Lower leg skin (tissue), 4 donors: Measurements from ENCODE around the gene CBX2. TPM values are rescaled to one million over a fixed set of nuclear protein-coding genes. Genes with fewer than 3 reads are reported as not detected.
"Not testable (repeated sequence)": the region's sequence is repeated elsewhere in the genome, so short reads cannot be mapped to it uniquely, and the experiment has no call there.

Experiments used
- DNase-seq, 2 donors: peaks; one replicate each; pipeline ENCODE4 v3.0.0-alpha.2; 2019; ENCODE audit warnings: low spot score in 2 of 2
- H3K4me3 ChIP-seq: fragments of 200-600 bp; sonication (generic); 2 replicates; pipeline ENCODE4 v1.5.1; 2017; ENCODE audit warnings: mild to moderate bottlenecking, low read depth; ENCODE audit not compliant: poor library complexity, severe bottlenecking
- CTCF ChIP-seq, 3 donors: fragments of 450-650 bp; IDR thresholded peaks; one replicate each; pipeline ENCODE4 v1.5.1; 2016; ENCODE audit warnings: antibody characterized with exemption in 3 of 3, mild to moderate bottlenecking in 3 of 3, moderate library complexity in 2 of 3
- POLR2A ChIP-seq, 2 donors: fragments of 450-650 bp; IDR thresholded peaks; one replicate each; pipeline ENCODE4 v1.6.1; 2016 to 2017; ENCODE audit warnings: antibody characterized with exemption in 2 of 2, mild to moderate bottlenecking in 1 of 2, moderate library complexity in 1 of 2
- WGBS, 2 donors: methylation state at CpG; one replicate each; pipeline ENCODE4 v1.1.5; 2018; 5-methylcytosine and 5-hydroxymethylcytosine counted together
- intact Hi-C: fragments of 100-400 bp; cut with DNase I; formaldehyde crosslinking; loops from one replicate; pipeline ENCODE4 v1.15.0; 2023; ENCODE audit warnings: low total_unique reads
- total RNA-seq, 4 donors: library from RNA; depleted of rRNA; stranded (reverse); fragments of >200 nt; gene quantifications; one replicate each; pipeline ENCODE4 v1.1.0, GENCODE V29; 2016

The CBX2 gene
- total RNA-seq, 4 donors from 2014 or later: 1.9 to 3.8 (median 3.1) TPM

DNA sequence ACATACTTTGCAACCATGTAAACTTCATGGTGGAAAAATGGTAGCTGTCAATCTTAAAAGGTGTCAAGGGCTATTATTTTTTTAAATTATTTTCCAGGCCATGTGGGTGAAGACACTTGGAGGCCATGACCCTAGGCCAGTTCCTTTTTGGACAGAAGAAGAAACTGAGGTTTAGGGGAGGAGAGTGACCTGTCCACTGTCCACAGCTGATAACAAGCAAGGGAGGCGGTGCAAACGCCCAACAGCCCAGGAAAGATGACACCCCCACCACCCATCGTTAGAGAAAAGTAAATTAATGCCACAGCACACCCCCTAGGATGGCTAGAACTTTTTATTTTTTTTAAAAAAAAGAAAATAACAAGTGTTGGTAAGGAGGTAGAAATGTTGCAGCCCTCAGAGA lies 28.0 kb upstream of the CBX2 start:
- WGBS, 2 donors: 59 to 65% methylated on average over 3 of the region's 3 CpGs
- TF ChIP-seq POLR2A (IDR thresholded peaks at IDR 0.05): no peak
- TF ChIP-seq CTCF (IDR thresholded peaks at IDR 0.05): no peak
- intact Hi-C loops: no loop called here
- DNase-seq: no peak
- H3K4me3 ChIP-seq: no peak overlapping the region

DNA sequence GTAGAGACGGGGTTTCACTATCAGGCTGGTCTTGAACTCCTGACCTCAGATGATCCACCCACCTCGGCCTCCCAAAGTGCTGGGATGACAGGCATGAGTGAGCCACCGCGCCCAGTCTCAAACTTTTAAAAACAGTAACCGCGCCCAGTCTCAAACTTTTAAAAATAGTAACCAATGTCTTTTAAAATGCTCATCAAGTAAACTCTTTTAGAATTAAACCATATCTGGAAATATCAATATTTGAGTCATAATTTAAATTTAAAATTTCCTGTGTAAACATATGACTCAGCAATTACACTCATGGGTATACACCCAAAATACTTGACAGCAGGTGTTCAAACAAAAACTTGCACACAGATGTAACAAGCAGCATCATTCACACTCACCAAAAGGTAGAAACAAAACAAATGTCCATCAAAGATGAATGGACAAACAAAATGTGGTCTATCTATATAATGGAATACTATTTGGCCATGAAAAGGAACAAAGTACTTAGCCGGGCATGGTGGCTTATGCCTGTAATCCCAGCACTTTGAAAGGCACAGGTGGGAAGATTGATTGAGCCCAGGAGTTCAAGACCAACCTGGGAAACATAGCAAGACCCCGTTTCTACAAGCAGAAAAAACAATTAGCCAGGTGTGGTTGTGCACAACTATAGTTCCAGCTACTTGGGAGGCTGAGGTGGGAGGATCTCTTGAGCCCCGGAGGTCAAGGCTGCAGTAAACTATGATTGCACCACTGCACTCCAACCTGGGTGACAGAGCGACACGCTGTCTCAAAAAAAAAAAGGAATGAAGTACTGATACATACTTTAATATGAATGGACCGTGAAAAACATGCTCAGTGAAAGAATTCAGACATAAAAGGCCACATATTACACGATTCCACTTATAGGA lies 27.1 kb upstream of the CBX2 start:
- no peak for DNase-seq
- H3K4me3 ChIP-seq: no peak overlapping the region
- TF ChIP-seq CTCF (IDR thresholded peaks at IDR 0.05) (no peak), POLR2A (IDR thresholded peaks at IDR 0.05) (no peak)
- WGBS, 2 donors: 71 to 75% methylated on average over 13 of the region's 13 CpGs
- intact Hi-C loops: no loop called here

GRCh38 chr17:79752175-79752574 lies 25.8 kb upstream of the CBX2 start:
- intact Hi-C loops: no loop called here
- TF ChIP-seq POLR2A (IDR thresholded peaks at IDR 0.05) (no peak), CTCF (IDR thresholded peaks at IDR 0.05) (no peak)
- no peak overlapping the region for H3K4me3 ChIP-seq
- no peak for DNase-seq
- WGBS, 2 donors: 62 to 76% methylated on average over 13 of the region's 13 CpGs

DNA sequence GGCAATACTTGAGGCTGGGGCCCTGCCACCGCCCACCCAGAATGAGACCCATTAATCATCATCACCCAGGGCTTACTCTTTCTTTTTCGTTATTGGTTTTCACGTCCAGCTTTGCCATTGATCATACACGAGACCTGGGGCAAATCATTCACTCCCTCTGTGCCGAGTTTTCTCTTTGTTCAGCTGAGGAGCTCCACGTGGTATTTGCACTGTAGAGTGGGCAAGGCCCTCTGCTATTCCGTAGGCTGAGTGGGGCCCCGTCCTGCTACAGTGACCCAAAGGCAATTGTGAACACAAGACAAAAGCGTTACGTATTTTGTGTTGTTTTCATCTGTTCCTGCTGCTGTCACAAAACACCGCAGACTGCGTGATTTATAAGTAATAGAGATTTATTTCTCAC lies 23.6 kb upstream of the CBX2 start:
- TF ChIP-seq POLR2A (IDR thresholded peaks at IDR 0.05) (no peak), CTCF (IDR thresholded peaks at IDR 0.05) (no peak)
- WGBS, 2 donors: 78 to 79% methylated on average over 12 of the region's 12 CpGs

GRCh38 chr17:79754903-79755302 lies 23.0 kb upstream of the CBX2 start:
- 89% methylated on average over 9 of the region's 9 CpGs for WGBS, 2 donors
- DNase-seq, intact Hi-C loops, H3K4me3 ChIP-seq: not testable (repeated sequence)

More for the DNA sequence above, 23.6 kb upstream of the CBX2 start:
- intact Hi-C loops: no loop called here
- DNase-seq: no peak
- no peak overlapping the region for H3K4me3 ChIP-seq

DNA sequence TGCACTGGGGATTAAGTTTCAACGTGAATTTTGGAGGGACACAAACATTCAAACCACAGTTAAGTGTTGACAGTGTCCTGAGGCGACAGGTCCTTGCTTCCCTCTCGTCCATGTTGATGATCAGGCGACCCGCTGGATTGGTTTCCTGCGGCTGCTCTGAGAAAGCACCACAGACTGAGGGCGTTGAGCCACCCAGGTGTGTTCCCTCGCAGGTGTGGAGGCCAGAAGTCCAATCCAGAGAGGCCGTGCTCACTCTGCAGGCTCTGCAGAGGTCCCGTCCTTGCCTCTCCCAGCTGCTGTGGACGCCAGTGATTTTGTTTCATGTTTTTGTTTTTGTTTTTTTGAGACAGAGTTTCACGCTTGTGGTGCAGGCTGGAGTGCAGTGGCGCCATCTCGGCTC lies 22.4 kb upstream of the CBX2 start:
- WGBS, 2 donors: 87 to 90% methylated on average over 14 of the region's 14 CpGs

More for the DNA sequence above, 22.4 kb upstream of the CBX2 start:
- DNase-seq: no peak
- H3K4me3 ChIP-seq: no peak overlapping the region
- intact Hi-C loops: no loop called here
- no peak for TF ChIP-seq CTCF (IDR thresholded peaks at IDR 0.05)
- no peak for TF ChIP-seq POLR2A (IDR thresholded peaks at IDR 0.05)
